CD4-positive, alpha-beta T cell treated with Interleukin-6 for 4 hours (primary cell): ENCODE results near the gene MTCL3.

Experiments
- DNase-seq: peaks from one replicate; pipeline ENCODE4 v3.0.0-alpha.2; 2020; ENCODE audit warnings: mixed read lengths

MTCL3 gene

GRCh38 chr6:127518710-127519468, at the start of gene MTCL3:
Gene MTCL3 (minus strand): TSS chr6:127519335.
- DNase-seq = peak; percentile 24

GRCh38 chr6:127567476-127567875, 48.3 kb upstream of the MTCL3 start:
- no peak for DNase-seq

GRCh38 chr6:127566651-127567050, 47.5 kb upstream of the MTCL3 start:
- no peak for DNase-seq

GRCh38 chr6:127566119-127566518, 47.0 kb upstream of the MTCL3 start:
- no peak for DNase-seq

- no peak for DNase-seq
Measured at GRCh38 chr6:127564761-127565160, 45.6 kb upstream of the MTCL3 start.

GRCh38 chr6:127561660-127562059, 42.5 kb upstream of the MTCL3 start:
- no peak for DNase-seq

GRCh38 chr6:127554435-127555006, 35.4 kb upstream of the MTCL3 start:
- peak; percentile 11 for DNase-seq

- no peak for DNase-seq
Measured at GRCh38 chr6:127550403-127550802, 31.3 kb upstream of the MTCL3 start.

- no peak for DNase-seq
Measured at GRCh38 chr6:127547904-127548649, 28.9 kb upstream of the MTCL3 start.

- DNase-seq = peak; percentile 20
Measured at GRCh38 chr6:127547215-127547614, 28.1 kb upstream of the MTCL3 start.

- DNase-seq = no peak
Measured at GRCh38 chr6:127539272-127539671, 20.1 kb upstream of the MTCL3 start.

GRCh38 chr6:127538750-127539264, 19.7 kb upstream of the MTCL3 start:
- DNase-seq = no peak

GRCh38 chr6:127533736-127534135, 14.6 kb upstream of the MTCL3 start:
- no peak for DNase-seq

- DNase-seq = no peak
Measured at GRCh38 chr6:127533011-127533410, 13.9 kb upstream of the MTCL3 start.

- DNase-seq = no peak
Measured at GRCh38 chr6:127522714-127523113, 3.6 kb upstream of the MTCL3 start.

GRCh38 chr6:127520066-127520465, 931 bp upstream of the MTCL3 start:
- DNase-seq = no peak

GRCh38 chr6:127519469-127519785, 292 bp upstream of the MTCL3 start:
- no peak for DNase-seq

- no peak for DNase-seq
Measured at GRCh38 chr6:127518191-127518709, 885 bp downstream of the MTCL3 start.

- DNase-seq = no peak
Measured at GRCh38 chr6:127517693-127518092, 1.4 kb downstream of the MTCL3 start.

GRCh38 chr6:127516662-127517273, 2.4 kb downstream of the MTCL3 start:
- DNase-seq = peak; percentile 48

GRCh38 chr6:127515794-127516661, 3.1 kb downstream of the MTCL3 start:
- peak; percentile 72 for DNase-seq

GRCh38 chr6:127515234-127515793, 3.8 kb downstream of the MTCL3 start:
- DNase-seq = peak; percentile 44
